HepG2 (cell line): ENCODE measurements around the gene TNIP1. TPM values are rescaled to one million over a fixed set of nuclear protein-coding genes. Genes with fewer than 3 reads are reported as not detected.

Experiments
- ATAC-seq: fragments of 200-7000 bp; cut with Tn5 transposase; 3 replicates; pipeline ENCODE4 v1.9.1; 2020; ENCODE audit warnings: mild to moderate bottlenecking, moderate library complexity
- BruUV-seq: library from RNA; stranded (reverse); fragments of 400-500 nt; replicated peaks from 2 replicates; lab custom pipeline; 2021; lab: Mats Ljungman, UMichigan
- CTCF ChIA-PET: fragments of 300-600 bp; formaldehyde crosslinking; extraction: SDS; loops from one replicate; lab custom pipeline; 2021; ENCODE audit warnings: low total read pairs, inconsistent platforms, low intra/inter-chr PET ratio; lab: Yijun Ruan, JAX
- POLR2A ChIA-PET: fragments of 350-600 bp; sonication (Branson Sonifier 250); formaldehyde crosslinking; loops from one replicate; lab custom pipeline; 2020; ENCODE audit warnings: antibody characterized with exemption, inconsistent platforms; lab: Yijun Ruan, JAX
- DNase-seq: peaks from one replicate; pipeline ENCODE4 v3.0.0-alpha.2; 2015; ENCODE audit warnings: low spot score
- FAIRE-seq: peaks from 3 replicates; lab custom pipeline; 2011; peaks lifted over from hg19 to GRCh38; lab: Jason Lieb, UNC
- H2AFZ ChIP-seq: one replicate; pipeline ENCODE4 v1.6.1; 2011; ENCODE audit warnings: low read length, inconsistent platforms
- H3K27ac ChIP-seq: fragments of 300-600 bp; 3 replicates; pipeline ENCODE4 v1.8.0; 2011; ENCODE audit warnings: mixed run types, mild to moderate bottlenecking, mixed read lengths, low read length, inconsistent platforms; ENCODE audit not compliant: insufficient read depth; ENCODE audit errors: extremely low read length
- H3K27me3 ChIP-seq, 2 experiments: fragments of 200-600 bp in 1 of 2; 2 replicates in 1 of 2; 3 replicates in 1 of 2; pipeline versions ENCODE4 v1.6.0 to v1.8.0; 2011; ENCODE audit warnings: low read length in 2 of 2, mild to moderate bottlenecking in 2 of 2, moderate library complexity in 2 of 2, inconsistent platforms in 1 of 2; ENCODE audit not compliant: insufficient read depth in 2 of 2, control insufficient read depth in 1 of 2
- H3K36me3 ChIP-seq, 2 experiments: fragments of 200-600 bp in 1 of 2; replicated peaks in 1 of 2; 2 replicates in 1 of 2; 3 replicates in 1 of 2; pipeline versions ENCODE4 v1.5.1 to v1.8.0; 2011; ENCODE audit warnings: low read length in 2 of 2, inconsistent platforms in 1 of 2; ENCODE audit not compliant: insufficient read depth in 2 of 2, control insufficient read depth in 1 of 2
- H3K4me1 ChIP-seq: 2 replicates; pipeline ENCODE4 v1.5.1; 2012; ENCODE audit warnings: low read length, inconsistent platforms; ENCODE audit not compliant: insufficient read depth
- H3K4me2 ChIP-seq: 2 replicates; pipeline ENCODE4 v1.6.0; 2011; ENCODE audit warnings: low read depth, low read length, inconsistent platforms
- H3K4me3 ChIP-seq, 3 experiments: fragments of 200-600 bp in 1 of 3; sonication (generic), shearing (Covaris generic) in 1 of 3; replicated peaks in 1 of 3; 2 replicates each; pipeline ENCODE4 v1.5.1; 2011 to 2016; ENCODE audit warnings: low read length in 3 of 3, inconsistent platforms in 2 of 3, low read depth in 2 of 3, mild to moderate bottlenecking in 2 of 3, control low read depth in 1 of 3, mixed read lengths in 1 of 3; ENCODE audit not compliant: insufficient read depth in 1 of 3
- H3K79me2 ChIP-seq: one replicate; pipeline ENCODE4 v1.6.1; 2011; ENCODE audit warnings: low read length, inconsistent platforms; ENCODE audit not compliant: insufficient read depth
- H3K9ac ChIP-seq: 2 replicates; pipeline ENCODE4 v1.6.0; 2011; ENCODE audit warnings: mild to moderate bottlenecking, low read depth, low read length, inconsistent platforms; ENCODE audit not compliant: insufficient read depth
- H3K9me3 ChIP-seq: 2 replicates; pipeline ENCODE4 v1.5.1; 2012; ENCODE audit warnings: mild to moderate bottlenecking, low read length
- H4K20me1 ChIP-seq: 2 replicates; pipeline ENCODE4 v1.6.0; 2011; ENCODE audit warnings: inconsistent platforms, mild to moderate bottlenecking, low read length, moderate library complexity; ENCODE audit not compliant: insufficient read depth
- HDAC2 ChIP-seq: sonication (generic); formaldehyde crosslinking; IDR thresholded peaks from 2 replicates; pipeline ENCODE4 v1.4.0; 2020; ENCODE audit warnings: missing genetic modification reagents
- MBNL3 ChIP-seq: fragments of 250-450 bp; sonication (Bioruptor Pico); conservative IDR thresholded peaks from 2 replicates; pipeline ENCODE4 v1.8.0; 2022; ENCODE audit warnings: mild to moderate bottlenecking, inconsistent platforms
- MXI1 ChIP-seq: IDR thresholded peaks from 3 replicates; pipeline ENCODE4 v1.6.1; 2012; ENCODE audit warnings: low read depth, low read length, inconsistent platforms, borderline replicate concordance
- MYNN ChIP-seq: sonication (generic); formaldehyde crosslinking; IDR thresholded peaks from 2 replicates; pipeline ENCODE4 v1.4.0; 2020; ENCODE audit warnings: mild to moderate bottlenecking, low read depth, missing genetic modification reagents
- PHF8 ChIP-seq: sonication (generic); formaldehyde crosslinking; IDR thresholded peaks from 2 replicates; pipeline ENCODE4 v1.5.0; 2020; ENCODE audit warnings: missing genetic modification reagents
- RAD51 ChIP-seq: fragments of 450-650 bp; IDR thresholded peaks from 2 replicates; pipeline ENCODE4 v1.6.1; 2016; ENCODE audit warnings: borderline replicate concordance
- RELA ChIP-seq: sonication (generic); formaldehyde crosslinking; IDR thresholded peaks from 2 replicates; pipeline ENCODE4 v1.4.0; 2020; ENCODE audit warnings: missing genetic modification reagents
- SYNCRIP ChIP-seq: fragments of 200-400 bp; formaldehyde crosslinking; IDR thresholded peaks from 2 replicates; pipeline ENCODE4 v1.6.1; 2018; ENCODE audit warnings: mild to moderate bottlenecking, low read depth, low read length; ENCODE audit not compliant: insufficient read depth
- TEAD2 ChIP-seq: sonication (generic); formaldehyde crosslinking; IDR thresholded peaks from 2 replicates; pipeline ENCODE4 v1.9.0; 2021; ENCODE audit warnings: missing genetic modification reagents
- THAP9 ChIP-seq: sonication (generic); formaldehyde crosslinking; IDR thresholded peaks from 2 replicates; pipeline ENCODE4; 2020; ENCODE audit warnings: missing genetic modification reagents, mild to moderate bottlenecking, borderline replicate concordance
- ZKSCAN5 ChIP-seq: sonication (generic); formaldehyde crosslinking; IDR thresholded peaks from 2 replicates; pipeline ENCODE4 v1.5.1; 2020; ENCODE audit warnings: mild to moderate bottlenecking, missing genetic modification reagents
- ZNF101 ChIP-seq: sonication (generic); formaldehyde crosslinking; IDR thresholded peaks from 2 replicates; pipeline ENCODE4 v1.4.0; 2020; ENCODE audit warnings: mild to moderate bottlenecking, low read depth, missing genetic modification reagents, borderline replicate concordance
- ZNF3 ChIP-seq: IDR thresholded peaks from 2 replicates; pipeline ENCODE4 v1.7.0; 2017; ENCODE audit warnings: inconsistent platforms
- ZNF530 ChIP-seq: sonication (generic); formaldehyde crosslinking; IDR thresholded peaks from 2 replicates; pipeline ENCODE4 v1.5.0; 2020; ENCODE audit warnings: low read depth, mild to moderate bottlenecking, missing genetic modification reagents
- ZNF619 ChIP-seq: sonication (generic); formaldehyde crosslinking; IDR thresholded peaks from 2 replicates; pipeline ENCODE4 v1.4.0; 2020; ENCODE audit warnings: mild to moderate bottlenecking, missing genetic modification reagents
- ZNF644 ChIP-seq: IDR thresholded peaks from 2 replicates; pipeline ENCODE4 v1.6.1; 2016; ENCODE audit warnings: low read depth
- ZNF775 ChIP-seq: sonication (generic); formaldehyde crosslinking; IDR thresholded peaks from 2 replicates; pipeline ENCODE4 v1.4.0; 2020; ENCODE audit warnings: missing genetic modification reagents, mild to moderate bottlenecking, moderate library complexity, borderline replicate concordance
- ZSCAN21 ChIP-seq: sonication (generic); formaldehyde crosslinking; IDR thresholded peaks from 2 replicates; pipeline ENCODE4 v1.8.0; 2022; ENCODE audit warnings: mild to moderate bottlenecking, missing genetic modification reagents, moderate library complexity, borderline replicate concordance
- WGBS: methylation state at CpG from one replicate; pipeline ENCODE4 v1.1.6; 2017; ENCODE audit warnings: low lambda C conversion rate; 5-methylcytosine and 5-hydroxymethylcytosine counted together
- in situ Hi-C: cut with HindIII; loops from 2 replicates; pipeline ENCODE4 v1.10.0; 2017; ENCODE audit warnings: low pct_unique_long_range_greater_than_20kb; ENCODE audit not compliant: extremely low pct_ligation_motif_present
- intact Hi-C: fragments of 100-400 bp; cut with micrococcal nuclease; formaldehyde crosslinking; loops from one replicate; pipeline ENCODE4 v1.10.0; 2022; ENCODE audit not compliant: unreplicated experiment
- polyA plus RNA-seq, 8 experiments: library from polyadenylated mRNA; depleted of rRNA in 3 of 8; stranded (reverse) in 7 of 8; unstranded in 1 of 8; fragments of >200 nt; fragmentation: Illumina TruSeq in 4 of 8; extraction: Trizol in 4 of 8; gene quantifications; 2 replicates each; pipeline versions ENCODE4 v1.2.1 to v1.2.3, GENCODE V29; 2011 to 2016; ENCODE audit warnings: low read depth in 4 of 8, missing spikeins in 1 of 8, mixed read lengths in 1 of 8; ENCODE audit not compliant: insufficient read depth in 1 of 8
- total RNA-seq, 5 experiments: library from RNA; depleted of rRNA; stranded (reverse); fragments of >200 nt; fragmentation: Illumina TruSeq; extraction: Trizol; gene quantifications; 2 replicates each; pipeline ENCODE4 v1.2.3, GENCODE V29; 2016; ENCODE audit warnings: low read depth in 1 of 5
- TF ChIP-seq, protein P1 (sequence below): sonication (generic); formaldehyde crosslinking; IDR thresholded peaks from 2 replicates; pipeline ENCODE4 v1.5.0; 2020; ENCODE audit warnings: missing genetic modification reagents
- TF ChIP-seq, protein P2 (sequence below), 2 experiments: sonication (generic) in 1 of 2; formaldehyde crosslinking in 1 of 2; IDR thresholded peaks; 2 replicates each; pipeline versions ENCODE4 v1.4.0 to v1.6.1; 2018 to 2020; ENCODE audit warnings: missing genetic modification reagents in 2 of 2, borderline replicate concordance in 1 of 2, low read depth in 1 of 2, mild to moderate bottlenecking in 1 of 2, missing biosample characterization in 1 of 2

The TNIP1 gene
- total and polyA plus RNA-seq, 2 of the 13 experiments (the other 11 are each of a cell fraction or from before 2014, with no cell fraction given), result 26.2 to 45.9 TPM

DNA sequence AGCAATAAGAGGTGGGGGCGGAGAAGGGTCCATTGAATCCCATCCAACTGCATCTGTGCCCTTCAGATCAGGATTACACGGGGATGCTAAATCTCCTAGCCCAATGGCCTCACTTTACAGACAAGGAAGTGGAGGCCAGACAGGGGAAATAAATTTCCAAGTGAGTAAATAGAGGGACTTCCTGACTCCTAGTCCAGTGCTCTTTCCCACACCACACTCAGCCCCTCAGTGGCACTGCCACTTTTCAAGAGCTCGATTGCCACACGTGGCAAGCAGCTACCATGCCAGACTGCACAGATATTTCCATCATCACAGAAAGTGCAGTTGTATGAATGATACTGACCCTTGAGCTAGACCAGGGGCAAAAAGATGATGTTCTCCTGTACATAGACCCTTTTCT lies 8.2 kb upstream of the TNIP1 start:
- FAIRE-seq (no peak), ATAC-seq (no peak), DNase-seq (no peak)
- Histone ChIP-seq H3K4me2 (no peak overlapping the region), H3K9me3 (no peaks in the 10 kb centered on the region), H3K36me3 (no peaks in the 10 kb centered on the region), H3K9ac (no peak overlapping the region), H3K79me2 (no peaks in the 10 kb centered on the region), H3K27ac (no peak overlapping the region), H3K4me1 (peaks cover 50% of the 10 kb centered on the region), H3K4me3 (no peak overlapping the region), H3K27me3 (peaks cover 2 to 10% of the 10 kb centered on the region in 2 experiments; a peak in 2 of 5 replicates), H2AFZ (no peak overlapping the region), H4K20me1 (no peaks in the 10 kb centered on the region)
- no peak for TF ChIP-seq MBNL3 (CRISPR knock-in tag)
- no peak for TF ChIP-seq THAP9 (CRISPR knock-in tag)
- no peak for TF ChIP-seq RAD51
- no peak for TF ChIP-seq HDAC2 (CRISPR knock-in tag)
- TF ChIP-seq ZNF644, result no peak
- TF ChIP-seq ZSCAN21, result no peak
- TF ChIP-seq ZNF530 (CRISPR knock-in tag), result no peak
- TF ChIP-seq, protein P1, sequence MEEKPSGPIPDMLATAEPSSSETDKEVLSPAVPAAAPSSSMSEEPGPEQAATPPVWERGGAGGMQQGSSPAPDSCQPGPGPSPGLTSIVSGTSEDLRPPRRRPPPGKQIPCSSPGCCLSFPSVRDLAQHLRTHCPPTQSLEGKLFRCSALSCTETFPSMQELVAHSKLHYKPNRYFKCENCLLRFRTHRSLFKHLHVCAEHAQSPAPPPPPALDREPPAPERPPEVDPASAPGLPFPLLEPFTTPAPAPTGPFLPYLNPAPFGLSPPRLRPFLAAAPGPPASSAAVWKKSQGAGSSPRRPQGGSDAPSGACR (CRISPR knock-in tag), result no peak
- no peak for TF ChIP-seq PHF8 (CRISPR knock-in tag)
- no peak for TF ChIP-seq ZNF775
- TF ChIP-seq ZNF3 (CRISPR knock-in tag), result no peak
- TF ChIP-seq RELA, result no peak
- no peak for TF ChIP-seq MXI1
- TF ChIP-seq ZNF101, result no peak
- TF ChIP-seq ZNF619 (CRISPR knock-in tag), result no peak
- TF ChIP-seq, protein P2, sequence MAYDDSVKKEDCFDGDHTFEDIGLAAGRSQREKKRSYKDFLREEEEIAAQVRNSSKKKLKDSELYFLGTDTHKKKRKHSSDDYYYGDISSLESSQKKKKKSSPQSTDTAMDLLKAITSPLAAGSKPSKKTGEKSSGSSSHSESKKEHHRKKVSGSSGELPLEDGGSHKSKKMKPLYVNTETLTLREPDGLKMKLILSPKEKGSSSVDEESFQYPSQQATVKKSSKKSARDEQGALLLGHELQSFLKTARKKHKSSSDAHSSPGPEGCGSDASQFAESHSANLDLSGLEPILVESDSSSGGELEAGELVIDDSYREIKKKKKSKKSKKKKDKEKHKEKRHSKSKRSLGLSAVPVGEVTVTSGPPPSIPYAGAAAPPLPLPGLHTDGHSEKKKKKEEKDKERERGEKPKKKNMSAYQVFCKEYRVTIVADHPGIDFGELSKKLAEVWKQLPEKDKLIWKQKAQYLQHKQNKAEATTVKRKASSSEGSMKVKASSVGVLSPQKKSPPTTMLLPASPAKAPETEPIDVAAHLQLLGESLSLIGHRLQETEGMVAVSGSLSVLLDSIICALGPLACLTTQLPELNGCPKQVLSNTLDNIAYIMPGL (CRISPR knock-in tag; IDR thresholded peaks at IDR 0.05; ENCODE audit: borderline replicate concordance in 1 of 2, low read depth in 1 of 2), result no peak
- no peak for TF ChIP-seq SYNCRIP
- TF ChIP-seq TEAD2 (CRISPR knock-in tag), result no peak
- TF ChIP-seq MYNN, result no peak
- TF ChIP-seq ZKSCAN5, result no peak
- ChIA-PET POLR2A (interaction anchor here (1.9 kb wide), 1 partner anchor 8 kb away, joined by 6 read pairs; the partner anchor contains the start of gene TNIP1), CTCF (no interaction called here)
- no TSS peak for BruUV-seq
- intact Hi-C loops, result loop anchor here (5.0 kb wide), 1 partner anchor 37 kb away; no protein-coding TSS in a partner anchor
- in situ Hi-C loops, result no loop called here
- 0% methylated on average over 4 of the region's 4 CpGs for WGBS
